Measurements from ENCODE around the gene OSBPL10.

OSBPL10 gene

GRCh38 chr3:31841515-31841914 lies 139.5 kb downstream of the OSBPL10 start:
- no peak for DNase-seq

- no peak for DNase-seq
Observed at GRCh38 chr3:31840252-31840651, 140.8 kb downstream of the OSBPL10 start.

- DNase-seq: no peak
Observed at GRCh38 chr3:31839144-31839917, 141.7 kb downstream of the OSBPL10 start.

DNA sequence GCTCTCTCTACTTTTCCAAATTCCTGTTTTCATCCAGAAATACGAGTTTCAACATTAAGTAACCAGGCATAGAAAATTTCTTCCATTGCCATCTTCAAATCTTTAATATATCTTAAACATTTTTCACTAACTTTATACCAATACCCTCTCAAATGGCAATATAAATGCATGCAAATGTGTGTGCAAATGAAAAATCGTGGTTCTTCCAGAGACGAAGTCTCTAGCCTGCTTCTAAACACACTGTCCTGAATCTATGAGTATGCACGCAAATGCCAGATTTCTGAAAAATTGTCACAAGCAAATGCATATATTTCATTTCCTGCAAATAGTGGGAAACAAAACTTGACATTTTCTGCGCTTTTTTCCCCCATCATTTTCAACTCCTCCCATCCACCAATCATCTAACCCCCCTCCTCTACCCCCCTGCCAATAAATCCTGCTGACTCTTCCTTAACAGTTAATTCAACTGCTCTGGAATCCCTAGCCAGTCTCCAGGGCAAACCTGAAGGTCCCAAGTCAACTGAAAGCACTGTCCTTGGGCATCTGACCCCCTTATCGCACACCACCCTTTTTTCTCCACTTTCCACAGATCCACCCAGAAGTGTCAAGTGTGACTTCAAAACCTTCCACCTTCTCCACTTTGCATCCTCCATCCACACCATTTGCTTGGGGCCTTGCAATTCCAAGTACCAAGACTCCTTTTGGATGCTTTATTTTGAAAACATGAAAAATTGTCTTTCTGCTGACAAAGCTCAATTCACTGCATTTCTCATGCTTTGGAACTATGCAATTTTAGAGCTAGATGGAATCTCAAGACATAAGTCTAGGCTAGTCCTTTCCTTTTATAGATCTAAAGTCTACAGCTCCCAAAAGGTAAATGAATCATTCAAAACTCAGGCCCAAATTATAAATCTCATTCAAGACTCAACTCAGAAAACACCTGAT lies 144.7 kb downstream of the OSBPL10 start:
- DNase-seq: no peak

GRCh38 chr3:31833391-31834190 lies 147.5 kb downstream of the OSBPL10 start:
- no peak for DNase-seq

GRCh38 chr3:31832551-31832950 lies 148.5 kb downstream of the OSBPL10 start:
- no peak for DNase-seq

- DNase-seq: no peak
Observed at GRCh38 chr3:31831591-31831990, 149.5 kb downstream of the OSBPL10 start.

GRCh38 chr3:31829826-31830426 lies 151.1 kb downstream of the OSBPL10 start:
- no peak for DNase-seq

DNA sequence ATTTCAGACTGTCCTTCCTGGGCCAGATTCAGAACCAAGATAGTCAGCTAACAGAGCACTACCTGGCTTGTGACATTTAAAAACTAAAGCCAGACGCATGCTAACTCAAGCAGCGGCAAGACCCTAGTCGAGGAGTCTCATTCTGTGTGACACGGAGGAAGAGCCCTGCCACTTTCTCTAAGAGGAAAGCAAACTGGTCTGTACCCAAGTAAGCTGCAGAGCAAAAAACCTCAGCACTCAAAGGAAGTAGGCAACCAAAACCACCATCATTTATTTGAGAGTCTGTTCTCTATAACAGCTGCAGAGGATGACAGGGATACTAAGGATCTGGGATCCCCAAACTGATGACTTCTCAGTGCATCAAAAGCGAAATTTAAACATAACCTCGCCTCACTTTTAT lies 152.1 kb downstream of the OSBPL10 start:
- no peak for DNase-seq

DNA sequence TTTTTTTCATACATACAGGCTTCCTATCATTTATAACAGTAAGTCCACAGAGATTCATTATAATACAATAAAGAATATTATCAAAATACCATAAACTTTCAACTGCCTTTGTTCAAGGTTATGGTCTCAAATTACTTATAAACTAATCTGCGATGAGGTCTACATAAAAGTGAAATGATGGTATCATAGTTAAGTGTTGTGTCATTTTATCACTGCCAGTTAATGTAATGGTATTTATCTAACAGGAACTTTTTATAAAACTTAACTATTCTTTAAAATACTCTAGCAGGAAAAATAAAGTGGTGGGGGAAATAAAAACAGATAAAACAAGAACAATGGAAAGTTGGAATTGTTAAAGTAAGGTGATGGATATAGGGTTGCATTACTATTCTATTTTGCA lies 153.1 kb downstream of the OSBPL10 start:
- no peak for DNase-seq

DNA sequence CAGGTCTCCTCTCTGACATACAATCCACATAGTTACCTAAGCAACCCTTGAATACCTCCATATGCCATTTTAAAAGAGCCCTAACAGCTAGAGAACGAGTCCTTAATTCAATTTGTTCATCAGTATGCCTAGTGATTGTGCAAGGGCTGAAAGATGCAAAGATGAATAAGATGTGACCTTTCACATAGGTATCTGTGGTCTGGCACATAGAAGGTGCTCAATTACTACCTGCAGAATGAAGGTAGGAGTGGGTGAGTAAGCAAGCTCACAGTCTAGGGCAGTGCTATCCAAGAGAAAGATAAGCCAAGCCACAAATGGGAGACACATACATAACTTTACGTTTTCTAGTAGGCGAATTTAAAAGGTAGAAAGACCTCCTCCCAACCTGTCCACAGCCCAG lies 157.9 kb downstream of the OSBPL10 start:
- no peak for DNase-seq

DNA sequence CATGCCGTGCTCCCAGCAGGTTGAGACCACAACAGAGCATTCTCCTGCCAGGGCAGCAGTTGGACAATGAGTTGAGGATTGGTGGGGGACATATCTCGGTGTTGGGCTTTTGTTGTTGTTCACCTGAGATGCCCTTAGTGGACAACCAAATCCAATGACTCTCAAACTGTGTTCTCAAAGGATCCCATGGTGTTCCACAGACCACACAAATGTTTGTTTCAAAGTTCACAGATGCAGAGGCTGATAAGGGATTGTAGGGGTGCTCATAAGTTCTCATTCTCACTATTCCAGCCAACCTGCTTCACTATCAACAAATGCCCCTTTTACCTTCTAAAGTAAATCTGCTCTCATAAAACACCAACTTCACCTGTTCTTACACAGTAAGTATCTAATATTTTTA lies 159.9 kb downstream of the OSBPL10 start:
- no peak for DNase-seq

DNA sequence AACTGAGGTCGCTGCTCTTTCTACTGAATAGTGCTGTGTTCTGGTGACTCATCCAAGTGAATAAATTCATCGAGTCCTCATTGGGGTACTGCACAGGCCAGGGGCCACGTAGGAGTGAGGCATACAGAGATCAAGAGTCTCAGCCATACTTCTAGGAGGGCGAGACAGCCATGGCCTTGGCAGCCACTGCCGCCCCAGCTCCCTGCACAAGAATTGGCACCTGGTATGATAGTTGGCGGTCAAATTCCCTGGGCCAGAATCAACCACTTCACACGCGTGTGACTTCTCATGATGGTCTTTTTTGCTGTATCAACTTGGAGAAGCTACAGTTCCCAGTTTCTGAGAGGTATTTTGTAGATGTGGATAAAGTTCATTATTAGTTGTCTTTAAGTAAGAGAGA lies 161.6 kb downstream of the OSBPL10 start:
- no peak for DNase-seq

GRCh38 chr3:31817411-31817966 lies 163.6 kb downstream of the OSBPL10 start:
- DNase-seq: peak; percentile 11

- peak; percentile 12 for DNase-seq
Observed at GRCh38 chr3:31815631-31816440, 165.2 kb downstream of the OSBPL10 start.

DNA sequence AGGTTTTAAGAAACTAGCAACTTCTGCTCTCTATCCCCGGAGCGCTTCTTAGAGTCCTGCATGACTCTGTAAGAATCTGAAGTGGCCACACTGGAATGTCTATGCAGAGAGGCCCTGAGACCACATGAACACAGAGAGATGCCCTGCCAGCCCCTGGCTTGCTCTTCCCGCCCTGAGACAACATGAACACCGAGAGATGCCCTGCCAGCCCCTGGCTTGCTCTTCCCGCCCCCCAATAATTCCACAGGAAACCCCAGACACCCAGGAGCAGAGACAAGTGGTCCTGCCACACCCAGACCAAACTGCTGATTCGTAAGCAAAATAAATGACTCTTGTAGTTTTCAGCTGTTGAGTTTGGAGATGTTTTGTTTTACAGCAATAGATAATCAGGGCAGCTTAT lies 166.1 kb downstream of the OSBPL10 start:
- no peak for DNase-seq

DNA sequence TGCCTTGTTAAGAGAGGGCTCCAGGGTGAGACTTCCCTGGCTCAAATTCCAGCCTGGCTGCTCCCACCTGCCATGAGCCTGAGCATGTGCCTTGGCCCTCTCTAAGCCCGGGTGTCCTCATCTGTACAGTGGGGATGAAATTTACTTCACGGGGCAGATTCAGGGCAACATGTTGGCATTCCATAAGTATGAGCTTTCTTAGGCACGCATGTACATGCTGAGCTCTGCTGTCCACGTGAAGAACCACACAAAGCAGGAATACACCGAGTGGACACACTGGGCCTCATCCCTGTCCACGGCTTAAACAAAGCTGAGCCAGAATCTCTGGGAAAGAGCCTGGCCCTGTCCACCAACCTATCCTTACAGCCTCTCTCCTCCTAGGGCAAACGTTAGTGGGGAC lies 167.4 kb downstream of the OSBPL10 start:
- no peak for DNase-seq

GRCh38 chr3:31813197-31813596 lies 167.9 kb downstream of the OSBPL10 start:
- no peak for DNase-seq

- peak; percentile 78 for DNase-seq
Observed at GRCh38 chr3:31810991-31811433, 170.1 kb downstream of the OSBPL10 start.

DNA sequence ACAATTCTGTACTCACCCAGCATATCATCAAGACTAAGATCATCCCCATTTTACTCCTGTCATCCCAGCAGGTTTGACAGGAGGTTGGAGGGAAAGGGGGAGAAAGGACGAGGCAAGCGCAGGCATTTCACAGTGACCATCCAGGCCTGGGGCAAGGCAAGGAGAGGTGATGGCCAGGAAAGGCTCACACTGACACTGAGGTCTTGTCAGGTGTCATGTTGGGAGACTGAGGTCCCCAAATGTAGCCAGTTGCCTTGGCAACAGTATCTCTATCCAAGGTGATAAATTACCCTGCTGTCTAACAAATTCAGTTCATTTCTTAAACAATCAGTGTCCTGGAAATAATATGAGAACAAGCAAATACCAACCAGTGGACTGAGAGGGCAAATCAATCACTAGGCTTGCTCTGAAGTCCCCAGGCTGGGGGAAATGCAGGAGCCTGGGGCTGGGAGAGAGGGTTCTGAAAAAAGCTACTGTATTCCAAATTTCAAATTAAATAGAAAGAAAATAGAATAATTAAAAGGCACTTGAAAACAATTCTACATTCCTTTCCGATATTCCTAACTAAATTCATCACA lies 172.8 kb downstream of the OSBPL10 start:
- no peak for DNase-seq
